H1 (cell line): ENCODE measurements around the gene OMA1. TPM values are rescaled to one million over a fixed set of nuclear protein-coding genes. Genes with fewer than 3 reads are reported as not detected.

Experiments
- BRCA1 ChIP-seq: IDR thresholded peaks from 2 replicates; pipeline ENCODE4 v1.6.1; 2012; ENCODE audit warnings: low read depth, low read length, improper control_type of control experiment
- CBX5 ChIP-seq: fragments of 300-800, 300-1000 bp; sonication (generic); IDR thresholded peaks from 2 replicates; pipeline ENCODE4 v1.7.1; 2016; ENCODE audit warnings: antibody characterized with exemption, low read length, low read depth
- CEBPB ChIP-seq: IDR thresholded peaks from 2 replicates; pipeline ENCODE4 v1.6.1; 2012; ENCODE audit warnings: low read depth, low read length
- CREB1 ChIP-seq: IDR thresholded peaks from 2 replicates; pipeline ENCODE4 v1.6.1; 2012; ENCODE audit warnings: inconsistent platforms
- KDM4A ChIP-seq: IDR thresholded peaks from one replicate; pipeline ENCODE4 v1.7.1; 2012; ENCODE audit warnings: low read depth, mild to moderate bottlenecking, moderate library complexity, low read length, inconsistent platforms; ENCODE audit not compliant: severe bottlenecking
- POU5F1 ChIP-seq: IDR thresholded peaks from 2 replicates; pipeline ENCODE4 v1.6.1; 2011; ENCODE audit warnings: low read depth, mild to moderate bottlenecking, low read length, moderate library complexity
- RBBP5 ChIP-seq: IDR thresholded peaks from 2 replicates; pipeline ENCODE4 v1.7.1; 2012; ENCODE audit warnings: low read depth, mild to moderate bottlenecking, inconsistent platforms, low read length, moderate library complexity, borderline replicate concordance
- TAF7 ChIP-seq: optimal IDR thresholded peaks from 2 replicates; pipeline ENCODE3; 2011; ENCODE audit warnings: low read depth, mild to moderate bottlenecking, inconsistent platforms, low read length, moderate library complexity, borderline replicate concordance
- ZNF274 ChIP-seq: IDR thresholded peaks from 2 replicates; pipeline ENCODE4 v1.7.0; 2012; ENCODE audit warnings: low read length, borderline replicate concordance; ENCODE audit errors: extremely low read depth
- polyA plus RNA-seq, 7 experiments: library from polyadenylated mRNA; depleted of rRNA in 3 of 7; stranded (reverse) in 5 of 7; unstranded in 2 of 7; fragments of >200 nt in 5 of 7; fragments of 200-250 nt in 2 of 7; gene quantifications; 1 replicate in 5 of 7; 2 replicates in 1 of 7; 4 replicates in 1 of 7; pipeline versions ENCODE4 v1.2.1 to v1.2.3, GENCODE V29; 2011 to 2013; ENCODE audit warnings: missing spikeins in 2 of 7, mixed read lengths in 2 of 7
- total RNA-seq: library from RNA; stranded (reverse); fragmentation: NEBNext Ultra II Directional; extraction: Animal tissue kit (Norgen Biotek cat#: 25700); gene quantifications from 2 replicates; pipeline ENCODE4 v1.2.1, GENCODE V29; 2021
- TF ChIP-seq, protein P1 (sequence below): fragments of 300-600 bp; sonication (generic); IDR thresholded peaks from 2 replicates; pipeline ENCODE4 v1.7.1; 2012; ENCODE audit warnings: low read length, moderate library complexity, mild to moderate bottlenecking, inconsistent platforms; ENCODE audit not compliant: insufficient replicate concordance
- TF ChIP-seq, protein P2 (sequence below): IDR thresholded peaks from 2 replicates; pipeline ENCODE4 v1.6.1; 2012; ENCODE audit warnings: inconsistent platforms

The OMA1 gene
- total and polyA plus RNA-seq, 2 of the 8 experiments (the other 6 are each of a cell fraction or from before 2014, with no cell fraction given) = 7.7 to 11.7 TPM

DNA sequence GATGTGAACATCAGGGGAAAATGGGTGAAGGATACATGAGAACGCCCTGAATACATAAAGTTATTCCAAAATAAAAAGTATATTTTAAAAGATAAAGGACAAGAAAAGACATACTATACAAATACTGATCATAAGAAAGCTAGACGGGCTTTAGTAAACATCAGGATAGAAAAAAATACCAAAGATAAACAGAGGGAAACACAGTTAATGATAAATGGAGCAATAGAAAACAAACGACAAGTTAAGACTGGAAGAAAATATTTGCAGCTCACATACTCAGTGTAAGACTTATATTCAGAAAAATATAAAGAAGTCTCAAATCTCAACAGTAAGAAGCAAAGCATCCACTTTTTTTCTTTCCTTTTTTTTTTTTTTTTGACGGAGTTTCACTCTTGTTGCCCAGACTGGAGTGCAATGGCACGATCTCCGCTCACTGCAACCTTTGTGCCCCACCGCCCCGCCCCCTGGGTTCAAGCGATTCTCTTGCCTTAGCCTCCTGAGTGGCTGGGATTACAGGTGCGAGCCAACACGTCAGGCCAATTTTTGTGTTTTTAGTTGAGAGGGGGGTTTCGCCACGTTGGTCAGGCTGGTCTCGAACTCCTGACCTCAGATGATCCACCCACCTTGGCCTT, 94.8 kb downstream of the OMA1 start (continued):
- TF ChIP-seq, protein P1, sequence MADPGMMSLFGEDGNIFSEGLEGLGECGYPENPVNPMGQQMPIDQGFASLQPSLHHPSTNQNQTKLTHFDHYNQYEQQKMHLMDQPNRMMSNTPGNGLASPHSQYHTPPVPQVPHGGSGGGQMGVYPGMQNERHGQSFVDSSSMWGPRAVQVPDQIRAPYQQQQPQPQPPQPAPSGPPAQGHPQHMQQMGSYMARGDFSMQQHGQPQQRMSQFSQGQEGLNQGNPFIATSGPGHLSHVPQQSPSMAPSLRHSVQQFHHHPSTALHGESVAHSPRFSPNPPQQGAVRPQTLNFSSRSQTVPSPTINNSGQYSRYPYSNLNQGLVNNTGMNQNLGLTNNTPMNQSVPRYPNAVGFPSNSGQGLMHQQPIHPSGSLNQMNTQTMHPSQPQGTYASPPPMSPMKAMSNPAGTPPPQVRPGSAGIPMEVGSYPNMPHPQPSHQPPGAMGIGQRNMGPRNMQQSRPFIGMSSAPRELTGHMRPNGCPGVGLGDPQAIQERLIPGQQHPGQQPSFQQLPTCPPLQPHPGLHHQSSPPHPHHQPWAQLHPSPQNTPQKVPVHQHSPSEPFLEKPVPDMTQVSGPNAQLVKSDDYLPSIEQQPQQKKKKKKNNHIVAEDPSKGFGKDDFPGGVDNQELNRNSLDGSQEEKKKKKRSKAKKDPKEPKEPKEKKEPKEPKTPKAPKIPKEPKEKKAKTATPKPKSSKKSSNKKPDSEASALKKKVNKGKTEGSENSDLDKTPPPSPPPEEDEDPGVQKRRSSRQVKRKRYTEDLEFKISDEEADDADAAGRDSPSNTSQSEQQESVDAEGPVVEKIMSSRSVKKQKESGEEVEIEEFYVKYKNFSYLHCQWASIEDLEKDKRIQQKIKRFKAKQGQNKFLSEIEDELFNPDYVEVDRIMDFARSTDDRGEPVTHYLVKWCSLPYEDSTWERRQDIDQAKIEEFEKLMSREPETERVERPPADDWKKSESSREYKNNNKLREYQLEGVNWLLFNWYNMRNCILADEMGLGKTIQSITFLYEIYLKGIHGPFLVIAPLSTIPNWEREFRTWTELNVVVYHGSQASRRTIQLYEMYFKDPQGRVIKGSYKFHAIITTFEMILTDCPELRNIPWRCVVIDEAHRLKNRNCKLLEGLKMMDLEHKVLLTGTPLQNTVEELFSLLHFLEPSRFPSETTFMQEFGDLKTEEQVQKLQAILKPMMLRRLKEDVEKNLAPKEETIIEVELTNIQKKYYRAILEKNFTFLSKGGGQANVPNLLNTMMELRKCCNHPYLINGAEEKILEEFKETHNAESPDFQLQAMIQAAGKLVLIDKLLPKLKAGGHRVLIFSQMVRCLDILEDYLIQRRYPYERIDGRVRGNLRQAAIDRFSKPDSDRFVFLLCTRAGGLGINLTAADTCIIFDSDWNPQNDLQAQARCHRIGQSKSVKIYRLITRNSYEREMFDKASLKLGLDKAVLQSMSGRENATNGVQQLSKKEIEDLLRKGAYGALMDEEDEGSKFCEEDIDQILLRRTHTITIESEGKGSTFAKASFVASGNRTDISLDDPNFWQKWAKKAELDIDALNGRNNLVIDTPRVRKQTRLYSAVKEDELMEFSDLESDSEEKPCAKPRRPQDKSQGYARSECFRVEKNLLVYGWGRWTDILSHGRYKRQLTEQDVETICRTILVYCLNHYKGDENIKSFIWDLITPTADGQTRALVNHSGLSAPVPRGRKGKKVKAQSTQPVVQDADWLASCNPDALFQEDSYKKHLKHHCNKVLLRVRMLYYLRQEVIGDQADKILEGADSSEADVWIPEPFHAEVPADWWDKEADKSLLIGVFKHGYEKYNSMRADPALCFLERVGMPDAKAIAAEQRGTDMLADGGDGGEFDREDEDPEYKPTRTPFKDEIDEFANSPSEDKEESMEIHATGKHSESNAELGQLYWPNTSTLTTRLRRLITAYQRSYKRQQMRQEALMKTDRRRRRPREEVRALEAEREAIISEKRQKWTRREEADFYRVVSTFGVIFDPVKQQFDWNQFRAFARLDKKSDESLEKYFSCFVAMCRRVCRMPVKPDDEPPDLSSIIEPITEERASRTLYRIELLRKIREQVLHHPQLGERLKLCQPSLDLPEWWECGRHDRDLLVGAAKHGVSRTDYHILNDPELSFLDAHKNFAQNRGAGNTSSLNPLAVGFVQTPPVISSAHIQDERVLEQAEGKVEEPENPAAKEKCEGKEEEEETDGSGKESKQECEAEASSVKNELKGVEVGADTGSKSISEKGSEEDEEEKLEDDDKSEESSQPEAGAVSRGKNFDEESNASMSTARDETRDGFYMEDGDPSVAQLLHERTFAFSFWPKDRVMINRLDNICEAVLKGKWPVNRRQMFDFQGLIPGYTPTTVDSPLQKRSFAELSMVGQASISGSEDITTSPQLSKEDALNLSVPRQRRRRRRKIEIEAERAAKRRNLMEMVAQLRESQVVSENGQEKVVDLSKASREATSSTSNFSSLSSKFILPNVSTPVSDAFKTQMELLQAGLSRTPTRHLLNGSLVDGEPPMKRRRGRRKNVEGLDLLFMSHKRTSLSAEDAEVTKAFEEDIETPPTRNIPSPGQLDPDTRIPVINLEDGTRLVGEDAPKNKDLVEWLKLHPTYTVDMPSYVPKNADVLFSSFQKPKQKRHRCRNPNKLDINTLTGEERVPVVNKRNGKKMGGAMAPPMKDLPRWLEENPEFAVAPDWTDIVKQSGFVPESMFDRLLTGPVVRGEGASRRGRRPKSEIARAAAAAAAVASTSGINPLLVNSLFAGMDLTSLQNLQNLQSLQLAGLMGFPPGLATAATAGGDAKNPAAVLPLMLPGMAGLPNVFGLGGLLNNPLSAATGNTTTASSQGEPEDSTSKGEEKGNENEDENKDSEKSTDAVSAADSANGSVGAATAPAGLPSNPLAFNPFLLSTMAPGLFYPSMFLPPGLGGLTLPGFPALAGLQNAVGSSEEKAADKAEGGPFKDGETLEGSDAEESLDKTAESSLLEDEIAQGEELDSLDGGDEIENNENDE = no peak
- no peak for TF ChIP-seq TAF7
- no peak for TF ChIP-seq KDM4A
- TF ChIP-seq, protein P2, sequence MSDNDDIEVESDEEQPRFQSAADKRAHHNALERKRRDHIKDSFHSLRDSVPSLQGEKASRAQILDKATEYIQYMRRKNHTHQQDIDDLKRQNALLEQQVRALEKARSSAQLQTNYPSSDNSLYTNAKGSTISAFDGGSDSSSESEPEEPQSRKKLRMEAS = no peak
- TF ChIP-seq ZNF274 = no peak
- TF ChIP-seq POU5F1 = no peak
- no peak for TF ChIP-seq CEBPB
- no peak for TF ChIP-seq CREB1
- TF ChIP-seq BRCA1 = no peak
- TF ChIP-seq RBBP5 = no peak
- TF ChIP-seq CBX5 = no peak
